OCI-LY7 (cell line): Measurements from ENCODE around the gene ORC3.

Experiments used
- CTCF ChIP-seq: fragments of 200-600 bp; sonication (generic); conservative IDR thresholded peaks from 2 replicates; pipeline ENCODE4 v1.5.1; 2014; ENCODE audit warnings: mild to moderate bottlenecking, antibody characterized with exemption, low read length, moderate library complexity, mixed read lengths
- EZH2phosphoT487 ChIP-seq: fragments of 200-600 bp; sonication (generic); IDR thresholded peaks from 2 replicates; pipeline ENCODE4 v1.6.1; 2018; ENCODE audit warnings: low read depth, borderline replicate concordance, mild to moderate bottlenecking, mixed run types, antibody characterized with exemption, low read length, moderate library complexity, mixed read lengths

- TF ChIP-seq CTCF (no peak), EZH2phosphoT487 (no peak)
These were observed 78.1 kb downstream of the ORC3 start for GRCh38 chr6:87668013-87668412.
